NCI-H446 treated with DMSO at 0.1 percent for 48 hours (cell line): Measurements from ENCODE around the gene DNAH1.
"Not testable (repeated sequence)": the region's sequence is repeated elsewhere in the genome, so short reads cannot be mapped to it uniquely, and the experiment has no call there.

Experiments used
- DNase-seq: peaks from one replicate; lab custom pipeline; 2025; lab: John Stamatoyannopoulos, UW

Gene DNAH1

GRCh38 chr3:52333869-52334557 is 17.9 kb downstream of the DNAH1 start:
- no peak for DNase-seq

GRCh38 chr3:52338131-52338530 is 22.0 kb downstream of the DNAH1 start:
- not testable (repeated sequence) for DNase-seq

GRCh38 chr3:52339612-52340011 is 23.5 kb downstream of the DNAH1 start:
- DNase-seq: peak; percentile 39

GRCh38 chr3:52341123-52341522 is 25.0 kb downstream of the DNAH1 start:
- no peak for DNase-seq

GRCh38 chr3:52343946-52344600 is 28.0 kb downstream of the DNAH1 start:
- no peak for DNase-seq

GRCh38 chr3:52345521-52346109 is 29.5 kb downstream of the DNAH1 start:
- no peak for DNase-seq

GRCh38 chr3:52346623-52347530 is 30.8 kb downstream of the DNAH1 start:
- DNase-seq: no peak

GRCh38 chr3:52347716-52348635 is 31.9 kb downstream of the DNAH1 start:
- DNase-seq: no peak

- no peak for DNase-seq
Measured at GRCh38 chr3:52349131-52349530, 33.0 kb downstream of the DNAH1 start.

GRCh38 chr3:52349611-52350395 is 33.7 kb downstream of the DNAH1 start:
- no peak for DNase-seq

- no peak for DNase-seq
Measured at GRCh38 chr3:52350416-52350815, 34.3 kb downstream of the DNAH1 start.

GRCh38 chr3:52350981-52351761 is 35.1 kb downstream of the DNAH1 start:
- no peak for DNase-seq

- no peak for DNase-seq
Measured at GRCh38 chr3:52351762-52352368, 35.7 kb downstream of the DNAH1 start.

GRCh38 chr3:52352566-52352965 is 36.4 kb downstream of the DNAH1 start:
- no peak for DNase-seq

GRCh38 chr3:52353291-52353855 is 37.3 kb downstream of the DNAH1 start:
- no peak for DNase-seq

- DNase-seq: no peak
Measured at GRCh38 chr3:52354676-52355075, 38.6 kb downstream of the DNAH1 start.

GRCh38 chr3:52355526-52355925 is 39.4 kb downstream of the DNAH1 start:
- no peak for DNase-seq

- DNase-seq: no peak
Measured at GRCh38 chr3:52356126-52356525, 40.0 kb downstream of the DNAH1 start.
